ENCODE measurements around the gene PAPLN. TPM values are rescaled to one million over a fixed set of nuclear protein-coding genes. Genes with fewer than 3 reads are reported as not detected.

Gene PAPLN
- total RNA-seq, 2 donors from 2014 or later: 9.6 to 13.5 TPM

DNA sequence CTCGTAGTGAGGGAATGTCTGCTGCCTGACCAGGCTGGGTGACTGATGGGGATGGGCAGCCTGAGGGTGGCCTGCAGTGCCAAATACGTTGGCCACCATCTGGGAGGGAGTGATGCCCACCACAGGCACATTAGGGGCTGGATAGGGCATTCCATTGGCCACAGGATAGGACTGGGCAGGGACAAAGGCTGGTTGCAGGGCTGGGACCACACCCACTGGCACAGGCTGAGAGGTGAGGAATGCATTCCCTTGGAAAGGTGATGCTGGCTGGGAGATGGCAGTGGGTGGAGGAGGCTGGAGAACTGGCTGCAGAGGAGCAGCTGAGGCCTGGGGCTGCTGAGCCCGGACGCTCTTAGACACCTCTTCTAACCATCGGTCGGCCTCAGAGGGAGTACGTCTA, 39.5 kb downstream of the PAPLN start:
- intact Hi-C loops (cut with DNase I): no loop called here
- no peaks in the 10 kb centered on the region for H3K4me1 ChIP-seq
- WGBS, 2 donors: 92% methylated on average over 7 of the region's 7 CpGs
- H3K27ac ChIP-seq: no peak overlapping the region
- ATAC-seq (no peak), DNase-seq (no peak)
- no peak overlapping the region for H3K4me3 ChIP-seq
- TF ChIP-seq, protein P1, sequence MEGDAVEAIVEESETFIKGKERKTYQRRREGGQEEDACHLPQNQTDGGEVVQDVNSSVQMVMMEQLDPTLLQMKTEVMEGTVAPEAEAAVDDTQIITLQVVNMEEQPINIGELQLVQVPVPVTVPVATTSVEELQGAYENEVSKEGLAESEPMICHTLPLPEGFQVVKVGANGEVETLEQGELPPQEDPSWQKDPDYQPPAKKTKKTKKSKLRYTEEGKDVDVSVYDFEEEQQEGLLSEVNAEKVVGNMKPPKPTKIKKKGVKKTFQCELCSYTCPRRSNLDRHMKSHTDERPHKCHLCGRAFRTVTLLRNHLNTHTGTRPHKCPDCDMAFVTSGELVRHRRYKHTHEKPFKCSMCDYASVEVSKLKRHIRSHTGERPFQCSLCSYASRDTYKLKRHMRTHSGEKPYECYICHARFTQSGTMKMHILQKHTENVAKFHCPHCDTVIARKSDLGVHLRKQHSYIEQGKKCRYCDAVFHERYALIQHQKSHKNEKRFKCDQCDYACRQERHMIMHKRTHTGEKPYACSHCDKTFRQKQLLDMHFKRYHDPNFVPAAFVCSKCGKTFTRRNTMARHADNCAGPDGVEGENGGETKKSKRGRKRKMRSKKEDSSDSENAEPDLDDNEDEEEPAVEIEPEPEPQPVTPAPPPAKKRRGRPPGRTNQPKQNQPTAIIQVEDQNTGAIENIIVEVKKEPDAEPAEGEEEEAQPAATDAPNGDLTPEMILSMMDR (IDR thresholded peaks at IDR 0.05): no peak
- TF ChIP-seq POLR2A (IDR thresholded peaks at IDR 0.05): no peak
- no peaks in the 10 kb centered on the region for H3K9me3 ChIP-seq
- H3K27me3 ChIP-seq: no peaks in the 10 kb centered on the region
- peaks cover 0 to 23% of the 10 kb centered on the region in 2 donors for H3K36me3 ChIP-seq (replicated peaks in 1 of 2; ENCODE audit: insufficient read depth in 1 of 2, low read depth in 2 of 2)

DNA sequence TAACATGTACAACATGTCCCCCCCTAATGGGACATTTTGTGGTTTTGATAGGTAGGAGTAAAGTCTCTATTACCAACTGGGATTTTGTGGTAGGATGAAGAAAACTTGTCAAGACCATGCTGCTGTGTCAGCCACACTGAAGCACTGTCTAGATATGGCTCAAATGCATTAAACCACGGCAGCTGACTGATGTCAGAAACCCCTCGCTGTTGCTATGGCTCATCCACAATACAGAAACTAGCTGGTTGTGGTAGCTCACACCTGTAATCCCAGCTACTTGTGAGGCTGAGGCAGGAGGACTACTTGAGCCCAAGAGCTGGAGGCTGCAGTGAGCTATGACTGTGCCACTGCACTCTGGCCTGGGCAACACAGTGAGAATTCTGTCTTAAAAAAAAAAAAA, 40.1 kb downstream of the PAPLN start:
- Histone ChIP-seq H3K4me3 (no peak overlapping the region), H3K36me3 (replicated peaks in 1 of 2; ENCODE audit: insufficient read depth in 1 of 2, low read depth in 2 of 2) (peaks cover 0 to 27% of the 10 kb centered on the region in 2 donors), H3K27me3 (no peaks in the 10 kb centered on the region), H3K27ac (no peak overlapping the region), H3K4me1 (no peaks in the 10 kb centered on the region), H3K9me3 (no peaks in the 10 kb centered on the region)
- 96 to 100% methylated on average over 2 of the region's 2 CpGs for WGBS, 2 donors
- DNase-seq (no peak), ATAC-seq (no peak)
- TF ChIP-seq, protein P1 (IDR thresholded peaks at IDR 0.05): no peak
- no peak for TF ChIP-seq POLR2A (IDR thresholded peaks at IDR 0.05)
- intact Hi-C loops (cut with DNase I): no loop called here

DNA sequence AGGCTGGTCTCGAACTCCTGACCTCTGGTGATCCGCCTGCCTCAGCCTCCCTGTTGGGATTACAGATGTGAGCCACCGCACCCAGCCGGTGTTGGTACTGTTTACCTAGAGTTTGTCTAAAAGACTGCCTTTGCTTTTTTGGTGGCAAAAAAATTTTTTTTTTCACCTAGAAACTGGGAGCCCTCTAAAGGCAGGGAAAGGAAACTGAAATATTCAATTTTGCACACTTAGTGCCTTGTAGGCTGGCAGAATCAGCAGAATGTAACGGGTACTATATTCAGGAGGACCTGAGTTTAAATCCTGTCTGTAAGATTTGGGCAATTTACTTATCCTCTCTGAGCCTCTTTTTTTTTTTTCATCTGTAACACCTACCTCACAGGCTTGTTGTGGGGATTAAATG, 43.6 kb downstream of the PAPLN start:
- DNase-seq (no peak), ATAC-seq (no peak)
- H3K4me3 ChIP-seq: no peak overlapping the region
- 96 to 98% methylated on average over 5 of the region's 5 CpGs for WGBS, 2 donors
- H3K4me1 ChIP-seq: no peaks in the 10 kb centered on the region
- H3K27ac ChIP-seq: no peak overlapping the region
- intact Hi-C loops (cut with DNase I): no loop called here
- no peak for TF ChIP-seq POLR2A (IDR thresholded peaks at IDR 0.05)
- TF ChIP-seq, protein P1 (IDR thresholded peaks at IDR 0.05): no peak
- no peaks in the 10 kb centered on the region for H3K27me3 ChIP-seq
- no peaks in the 10 kb centered on the region for H3K9me3 ChIP-seq
- peaks cover 0 to 26% of the 10 kb centered on the region in 2 donors for H3K36me3 ChIP-seq (replicated peaks in 1 of 2; ENCODE audit: insufficient read depth in 1 of 2, low read depth in 2 of 2)

DNA sequence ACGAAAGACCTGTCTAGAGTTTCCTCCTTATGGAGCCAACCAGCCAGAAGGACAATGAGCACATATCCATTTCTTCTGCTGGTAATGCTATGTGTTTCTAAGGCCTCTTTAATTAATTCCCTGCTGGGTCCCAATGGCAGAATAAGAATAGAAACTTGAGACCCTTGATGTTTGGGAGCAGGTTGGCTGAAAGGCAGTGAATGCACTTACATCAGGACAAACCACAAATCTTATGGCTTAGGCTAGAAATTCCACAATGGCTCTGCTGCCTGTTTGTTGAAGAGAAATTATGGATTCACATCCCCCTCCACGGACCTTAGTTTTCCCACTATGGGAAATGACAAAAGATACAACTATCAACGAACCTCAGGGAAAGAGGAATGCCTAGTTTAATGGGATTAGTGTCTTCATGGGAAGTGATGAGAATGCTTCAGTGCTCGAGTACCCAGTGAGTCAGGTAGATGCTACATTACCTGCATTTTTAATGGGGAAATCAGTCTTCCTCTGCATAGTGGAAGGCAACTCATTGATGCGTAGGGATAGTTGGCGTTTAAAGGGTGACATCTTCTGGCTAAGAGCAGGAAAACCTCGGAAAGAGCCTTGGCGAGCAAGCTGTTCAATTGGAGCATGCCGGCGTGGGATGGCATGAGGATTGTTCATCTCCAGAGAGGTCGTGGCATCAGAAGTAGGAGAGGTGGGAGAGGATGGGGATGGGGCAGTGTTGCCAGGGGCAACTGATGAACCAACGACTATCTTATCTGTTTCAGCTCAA, 46.5 kb downstream of the PAPLN start:
- Histone ChIP-seq H3K4me1 (no peaks in the 10 kb centered on the region), H3K4me3 (no peak overlapping the region), H3K9me3 (no peaks in the 10 kb centered on the region), H3K27me3 (no peaks in the 10 kb centered on the region), H3K27ac (no peak overlapping the region), H3K36me3 (replicated peaks in 1 of 2; ENCODE audit: insufficient read depth in 1 of 2, low read depth in 2 of 2) (peaks cover 0 to 22% of the 10 kb centered on the region in 2 donors)
- DNase-seq: no peak
- ATAC-seq: no peak
- 66 to 74% methylated on average over 12 of the region's 12 CpGs for WGBS, 2 donors
- intact Hi-C loops (cut with DNase I): no loop called here
- no peak for TF ChIP-seq POLR2A (IDR thresholded peaks at IDR 0.05)
- TF ChIP-seq, protein P1 (IDR thresholded peaks at IDR 0.05): no peak

DNA sequence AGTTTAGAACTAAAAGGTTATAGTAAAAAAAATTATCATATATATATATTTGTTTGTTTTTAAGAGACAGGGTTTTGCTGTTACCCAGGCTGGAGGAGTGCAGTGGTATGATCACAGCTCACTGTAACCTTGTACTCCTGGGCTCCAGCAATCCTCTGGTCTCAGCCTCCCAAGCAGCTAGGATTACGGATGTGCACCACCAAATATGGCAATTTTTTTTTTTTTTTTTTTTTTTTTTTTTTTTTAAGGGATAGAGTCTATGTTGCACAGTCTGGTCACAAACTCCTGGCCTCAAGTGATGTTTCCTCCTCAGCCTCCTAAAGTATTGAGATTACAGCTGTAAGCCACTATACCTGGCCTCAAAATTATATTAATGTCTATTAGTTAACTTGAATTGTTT, 48.7 kb downstream of the PAPLN start:
- Histone ChIP-seq H3K36me3 (replicated peaks in 1 of 2; ENCODE audit: insufficient read depth in 1 of 2, low read depth in 2 of 2) (peaks cover 0 to 18% of the 10 kb centered on the region in 2 donors), H3K27me3 (no peaks in the 10 kb centered on the region), H3K4me3 (no peak overlapping the region), H3K9me3 (no peaks in the 10 kb centered on the region), H3K4me1 (peaks cover 4% of the 10 kb centered on the region), H3K27ac (no peak overlapping the region)
- no peak for ATAC-seq
- intact Hi-C loops (cut with DNase I): no loop called here
- TF ChIP-seq POLR2A (IDR thresholded peaks at IDR 0.05): no peak
- TF ChIP-seq, protein P1 (IDR thresholded peaks at IDR 0.05): no peak
- no peak for DNase-seq
- 93 to 96% methylated on average over 1 of the region's 1 CpG for WGBS, 2 donors
